GM19099 (cell line): Measurements from ENCODE around the gene AHDC1.
A peak's percentile ranks its signal among the peaks of the same experiment; 100 is the strongest.

Source experiments
- POLR2A ChIP-seq: IDR thresholded peaks from 3 replicates; pipeline ENCODE4 v1.6.1; 2011; ENCODE audit warnings: low read depth; ENCODE audit not compliant: insufficient read length; ENCODE audit errors: extremely low read depth

AHDC1 gene

DNA sequence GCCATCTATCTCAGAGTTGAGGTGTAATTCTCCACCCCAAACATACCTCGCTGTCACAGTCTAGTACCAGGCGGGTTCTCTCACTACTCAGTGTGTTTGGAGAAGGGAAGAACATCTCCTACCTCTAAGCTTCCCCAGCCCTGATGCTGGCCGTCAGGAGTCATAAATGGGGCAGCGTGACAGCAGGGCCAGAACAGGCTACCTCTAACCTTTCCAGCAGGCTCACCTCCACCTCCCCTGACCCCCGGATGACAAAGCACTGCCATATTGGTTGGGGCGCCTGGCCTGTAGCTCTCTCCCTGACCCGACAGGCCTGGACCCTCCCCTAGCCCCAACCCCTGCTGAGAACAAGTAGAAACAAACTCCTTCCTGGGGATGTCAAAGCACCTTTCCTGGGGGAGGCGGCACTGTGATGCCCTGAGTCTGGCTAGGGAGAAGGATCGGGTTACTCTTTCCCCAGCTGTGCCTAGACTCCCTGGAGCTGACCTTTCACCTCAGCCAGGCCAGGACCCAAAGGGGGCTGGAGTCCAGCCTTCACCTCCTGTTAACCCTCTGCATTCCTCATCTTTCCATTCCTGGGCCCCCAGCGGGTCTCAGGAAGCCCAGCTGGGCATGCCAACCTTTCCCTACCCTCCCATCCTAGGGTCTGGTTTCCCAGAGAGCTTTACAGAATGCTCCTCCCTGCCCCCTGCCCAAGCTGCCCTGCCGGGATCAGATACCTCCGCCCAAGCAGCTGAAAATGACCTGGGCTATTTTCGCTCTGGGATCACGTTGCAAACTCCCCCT, 34.2 kb downstream of the AHDC1 start:
- no peak for TF ChIP-seq POLR2A

DNA sequence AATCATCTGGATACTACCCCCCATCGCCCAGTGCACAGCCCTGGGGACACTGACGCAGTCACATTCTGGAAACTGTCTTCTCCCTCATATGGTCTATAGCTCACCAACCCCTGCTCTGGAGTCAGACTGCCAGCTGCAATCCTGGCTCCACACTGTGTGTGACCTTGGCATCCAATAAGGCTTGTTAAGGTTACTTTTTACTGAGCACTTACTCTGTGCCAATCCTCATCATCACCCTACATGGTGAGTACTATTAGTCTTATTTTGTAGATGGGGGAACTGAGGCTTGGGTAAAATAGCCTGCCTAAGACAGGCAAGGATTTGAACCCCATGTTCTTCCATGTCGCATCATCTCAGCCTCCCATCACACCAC, 34.9 kb downstream of the AHDC1 start:
- no peak for TF ChIP-seq POLR2A

DNA sequence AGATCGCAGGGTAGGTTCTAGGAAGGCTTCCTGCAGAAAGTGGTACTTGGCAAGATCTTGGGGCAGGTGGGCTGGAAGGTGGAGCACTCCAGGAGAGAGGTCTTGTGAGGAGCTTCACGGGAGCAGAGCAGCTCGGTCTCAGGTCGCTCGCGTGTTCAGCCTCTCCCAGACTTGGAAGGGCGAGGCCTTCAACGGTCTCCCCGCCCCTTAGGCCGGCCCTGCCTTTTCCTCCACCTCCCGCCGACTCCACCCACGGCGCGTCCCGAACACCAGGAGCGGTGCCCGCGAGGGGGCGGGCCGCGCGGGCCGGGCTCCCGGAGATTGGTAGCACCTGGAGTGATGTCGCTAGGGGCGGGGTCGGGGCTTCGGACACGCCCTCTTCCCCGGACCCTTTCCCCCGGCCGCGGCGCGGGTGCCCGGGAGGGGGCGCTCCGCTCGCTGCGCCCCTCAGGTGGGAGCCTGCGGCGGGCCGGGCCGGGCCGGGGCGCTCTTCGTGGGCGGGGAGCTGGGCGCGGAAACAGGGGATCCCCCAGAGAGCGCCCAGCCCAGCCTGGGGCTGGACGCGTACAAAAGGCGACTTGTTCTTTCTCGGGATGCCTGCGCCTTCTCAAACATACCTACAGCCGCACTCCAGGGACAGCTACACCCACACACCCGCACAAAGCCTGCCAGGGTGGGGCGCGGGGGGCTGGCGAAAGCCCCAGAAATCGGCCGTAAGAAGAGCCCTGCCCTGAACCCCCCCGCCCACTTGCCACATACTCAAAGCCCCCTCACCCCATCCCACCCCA, 35.5 kb downstream of the AHDC1 start:
- TF ChIP-seq POLR2A, result peak; percentile 24

DNA sequence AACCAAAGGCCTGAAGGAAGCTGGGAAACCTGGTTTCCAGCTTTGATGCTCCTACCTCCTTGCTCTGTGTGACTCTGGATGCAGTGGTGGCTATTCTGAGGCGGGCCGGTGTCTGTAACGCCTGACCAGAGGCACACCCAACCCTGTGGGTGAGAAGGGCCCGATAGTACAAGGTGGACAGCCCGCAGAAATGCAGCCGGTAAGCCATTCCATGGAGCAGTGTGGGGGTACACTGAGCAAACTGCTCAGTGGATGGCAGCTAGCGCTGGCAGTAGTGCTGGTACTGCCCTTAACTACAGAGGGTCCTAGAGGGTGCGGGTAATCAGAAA, 36.0 kb downstream of the AHDC1 start:
- no peak for TF ChIP-seq POLR2A

DNA sequence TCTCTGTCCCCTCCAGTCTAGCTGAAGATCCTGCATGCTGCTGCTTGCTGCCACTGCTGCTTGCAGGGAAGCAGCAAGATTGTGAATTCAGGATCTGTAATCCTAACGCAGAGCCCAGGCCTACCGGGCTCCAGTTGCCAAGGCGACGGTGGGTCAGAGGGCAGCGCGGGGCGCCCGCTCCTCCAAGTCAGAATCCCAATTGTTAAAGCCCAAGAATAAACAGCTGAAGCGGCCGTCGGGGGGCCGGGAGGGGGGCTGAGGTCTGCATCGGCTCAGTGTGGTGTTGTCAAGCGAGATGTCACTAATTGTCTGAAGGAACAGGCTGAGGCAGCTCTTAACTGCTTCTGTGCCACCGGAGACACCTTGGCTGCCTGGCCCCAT, 36.8 kb downstream of the AHDC1 start:
- no peak for TF ChIP-seq POLR2A

DNA sequence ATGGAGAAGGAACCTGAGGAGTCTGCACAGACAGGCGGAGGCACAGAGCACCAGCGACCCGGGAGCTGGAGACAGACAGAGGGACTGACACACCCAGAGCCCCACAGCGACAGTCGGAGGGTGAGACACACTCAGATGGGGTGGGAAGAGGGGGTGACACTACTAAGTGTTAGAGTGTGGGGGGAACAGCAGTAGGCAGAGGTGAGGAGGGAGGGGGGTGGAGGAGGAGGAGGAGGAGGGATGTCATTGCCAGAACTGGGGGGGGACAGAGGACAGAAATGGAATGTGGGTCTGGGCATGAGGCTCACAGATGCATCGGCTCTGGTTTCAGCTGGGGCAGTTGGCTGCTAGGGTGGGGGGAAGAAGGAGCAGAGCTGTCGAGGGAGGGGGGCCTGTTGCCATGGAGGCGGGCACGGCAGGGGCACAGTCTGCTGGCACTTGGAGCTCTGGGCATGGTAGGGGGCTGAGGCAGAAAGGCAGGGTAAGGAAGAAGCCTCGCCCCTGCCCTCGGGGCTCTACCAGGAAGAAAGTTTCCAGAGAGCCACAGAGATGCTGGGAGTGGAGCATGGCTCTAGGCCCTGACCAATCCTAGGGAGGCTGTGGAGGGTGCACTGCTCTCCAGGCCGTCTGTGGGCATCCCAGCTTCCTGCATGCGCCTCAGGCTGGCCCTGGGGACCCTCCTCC, 37.3 kb downstream of the AHDC1 start:
- TF ChIP-seq POLR2A, result no peak

DNA sequence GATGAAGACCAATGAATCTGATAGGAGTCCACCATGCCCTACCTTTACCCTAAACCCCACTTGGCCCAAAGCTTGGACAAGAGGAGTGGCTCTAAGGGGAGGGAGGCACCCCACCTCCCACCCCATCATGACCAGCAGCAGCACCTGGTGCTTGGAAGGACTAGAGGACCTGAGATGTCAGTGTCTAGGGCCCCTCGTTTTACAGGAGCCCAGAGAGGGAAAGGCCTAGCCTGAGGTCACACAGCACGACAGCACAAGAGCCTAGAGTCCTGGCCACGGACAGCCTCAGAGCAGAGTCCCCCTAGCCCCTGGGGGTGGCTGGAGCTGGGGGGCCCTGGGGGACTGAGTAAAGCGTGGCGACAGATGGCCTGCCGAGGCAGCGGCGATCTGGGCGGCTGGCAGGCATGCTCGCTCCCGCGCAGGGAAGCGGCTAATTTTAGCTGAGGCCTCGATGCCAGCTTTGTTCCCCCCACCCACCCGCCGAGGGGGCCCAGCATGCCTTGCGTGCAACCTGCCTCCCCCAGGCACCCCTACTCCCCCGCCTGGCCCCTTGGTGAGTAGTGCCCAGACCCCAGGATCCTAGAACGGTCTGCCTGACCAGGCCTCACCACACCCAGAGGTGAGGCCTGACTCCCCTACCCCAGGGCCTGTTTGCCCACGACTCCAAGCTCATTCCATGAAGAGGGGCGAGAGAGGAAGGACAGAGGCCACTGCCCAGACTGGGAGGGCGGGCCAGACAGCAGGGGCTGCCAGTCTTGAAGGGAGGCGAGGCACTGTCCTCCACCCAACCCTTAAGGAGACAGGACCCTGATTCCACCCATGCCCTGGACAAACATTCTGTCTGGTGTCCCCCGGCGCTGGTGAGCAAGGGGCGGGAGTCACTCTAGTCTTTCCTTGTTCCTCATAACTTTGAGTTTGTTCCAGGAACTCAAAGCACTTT, 39.0 kb downstream of the AHDC1 start:
- no peak for TF ChIP-seq POLR2A

DNA sequence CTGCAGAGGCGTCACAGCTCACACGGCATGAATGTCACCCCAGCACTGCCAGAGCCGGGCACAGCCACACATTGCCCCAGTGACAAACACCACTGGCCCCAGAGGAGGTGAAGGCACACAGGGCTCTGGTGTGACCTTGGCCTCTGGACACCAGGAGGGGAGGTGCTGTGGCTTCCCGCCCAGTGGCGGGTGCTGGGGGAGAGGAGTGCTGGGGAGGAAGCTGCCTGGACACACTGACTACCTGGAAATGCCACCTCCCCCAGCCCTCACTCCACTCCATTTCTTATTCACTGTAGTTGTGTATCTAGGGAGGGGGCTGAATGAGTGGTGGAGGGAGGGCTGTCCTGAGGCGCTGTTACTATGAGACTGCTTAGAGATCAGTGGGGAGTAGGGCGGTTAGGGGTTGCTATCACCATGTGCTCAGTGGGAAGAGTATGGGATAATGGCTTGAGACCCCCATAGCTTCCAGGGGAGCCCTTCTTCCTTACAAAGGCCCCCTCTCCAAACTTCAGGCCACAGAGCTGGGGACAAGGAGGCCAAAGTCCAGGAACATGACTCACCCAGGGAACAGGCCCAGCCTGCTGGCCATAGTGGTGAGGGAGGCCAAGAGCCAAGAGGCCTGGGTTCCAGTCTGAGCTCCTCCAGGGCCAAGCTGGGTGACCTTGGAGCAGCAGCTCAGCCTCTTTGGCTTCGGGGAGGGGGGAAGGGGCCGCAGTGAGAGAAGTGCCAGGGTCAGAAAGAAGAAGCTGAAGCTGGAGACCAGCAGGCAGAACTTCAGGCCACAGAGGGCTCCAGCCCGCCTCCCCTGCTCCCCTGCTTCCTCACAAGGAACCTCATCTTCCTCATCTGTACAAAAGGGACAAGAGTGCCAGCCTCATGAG, 40.1 kb downstream of the AHDC1 start:
- TF ChIP-seq POLR2A, result no peak

DNA sequence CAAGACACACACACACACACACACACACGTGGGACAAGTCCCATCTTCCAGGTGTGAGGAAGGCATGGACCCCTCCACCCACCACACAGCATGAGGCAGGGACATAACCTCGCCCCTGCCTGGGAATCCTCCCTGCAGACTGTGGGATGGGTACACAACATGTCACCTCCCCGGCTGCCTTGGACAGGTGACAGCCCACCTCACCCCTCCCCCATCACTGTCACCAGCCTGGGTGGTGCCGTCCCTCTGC, 40.7 kb downstream of the AHDC1 start:
- TF ChIP-seq POLR2A, result no peak

DNA sequence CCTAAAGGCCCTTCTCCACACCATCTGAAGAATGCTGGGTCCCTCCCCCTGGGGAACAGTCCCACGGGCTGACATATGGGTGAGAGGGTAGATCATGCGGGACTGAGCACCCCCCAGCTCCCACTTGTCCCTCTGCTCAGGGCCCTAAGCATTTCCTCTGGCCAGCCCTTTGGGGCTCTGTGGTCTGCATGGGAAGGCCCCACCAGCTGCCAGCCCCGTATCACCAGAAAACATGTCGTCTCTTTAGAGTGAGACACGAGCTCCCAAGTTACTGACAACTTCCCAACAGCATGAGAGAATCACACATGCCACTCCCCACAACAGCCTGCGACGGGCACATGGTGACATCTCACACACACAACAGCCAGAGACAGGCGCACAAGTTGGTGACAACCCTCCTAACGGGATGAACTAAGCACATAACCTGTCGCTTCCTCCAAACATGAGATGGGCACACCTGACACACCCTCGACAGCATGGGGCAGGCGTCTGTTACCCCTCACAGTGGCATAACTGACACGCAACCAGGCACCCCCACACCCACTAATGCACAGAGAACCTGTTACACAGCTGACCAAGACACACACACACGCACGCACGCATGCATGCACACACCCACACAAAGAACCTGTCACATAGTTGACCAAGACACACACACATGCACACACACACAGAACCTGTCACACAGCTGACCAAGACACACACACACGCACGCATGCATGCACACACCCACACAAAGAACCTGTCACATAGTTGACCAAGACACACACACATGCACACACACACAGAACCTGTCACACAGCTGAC, 41.2 kb downstream of the AHDC1 start:
- TF ChIP-seq POLR2A, result no peak

DNA sequence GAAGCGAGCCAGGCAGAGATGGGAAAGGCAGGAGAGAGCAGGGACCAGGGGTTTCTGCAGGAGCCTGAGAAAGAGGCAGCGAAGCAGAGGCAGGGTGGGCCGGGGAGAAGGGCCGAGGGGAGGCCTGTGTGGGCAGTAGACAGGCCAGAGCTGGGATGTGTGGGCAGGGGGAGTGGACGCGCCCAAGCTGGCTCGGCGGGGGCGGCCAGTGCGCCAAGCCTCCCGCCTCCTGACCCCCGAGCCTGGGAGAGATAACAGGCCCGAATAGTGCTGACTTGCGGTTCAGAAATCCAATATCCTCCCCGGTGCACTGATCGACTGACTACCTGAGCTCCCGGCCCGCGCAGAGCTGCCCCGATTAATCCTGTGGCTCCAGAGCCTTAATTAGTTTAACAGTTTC, 41.9 kb downstream of the AHDC1 start:
- TF ChIP-seq POLR2A, result no peak

DNA sequence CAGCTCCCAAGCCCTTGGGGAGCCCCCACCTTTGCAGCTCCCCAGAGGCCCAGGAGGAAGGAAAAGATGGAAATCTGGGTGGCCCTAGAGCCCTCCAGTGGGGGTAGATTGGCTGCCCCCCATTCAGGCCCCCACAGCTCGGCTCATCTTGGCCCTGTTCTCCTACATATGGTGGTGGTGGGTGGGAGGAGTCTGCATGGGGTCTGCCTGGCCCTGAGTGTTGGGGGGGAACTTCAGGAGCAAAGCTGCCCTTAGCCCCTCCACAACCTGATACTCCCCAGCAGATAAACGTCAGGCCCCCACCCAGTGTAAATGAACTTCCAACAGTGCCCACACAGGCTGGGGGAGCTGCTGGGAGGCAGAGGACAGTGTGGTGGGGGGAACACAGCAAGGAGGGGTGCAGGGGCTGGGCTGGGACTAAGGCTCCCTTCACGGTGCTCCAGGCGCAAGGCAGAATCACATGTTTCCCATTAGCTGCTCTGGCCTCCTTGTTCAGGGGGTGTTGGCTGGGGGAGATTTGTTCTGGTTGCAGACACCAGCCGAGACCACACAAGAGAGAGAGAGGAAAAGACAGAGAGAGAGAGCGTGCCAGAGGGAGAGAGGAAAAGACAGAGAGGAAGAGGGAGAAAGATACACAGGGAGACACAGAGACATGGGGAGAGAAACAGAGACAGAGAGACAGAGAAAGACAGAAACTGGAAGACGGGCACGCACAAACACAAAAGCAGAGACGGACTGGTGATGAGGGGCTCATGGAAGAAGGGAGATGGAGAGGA, 42.6 kb downstream of the AHDC1 start:
- no peak for TF ChIP-seq POLR2A

DNA sequence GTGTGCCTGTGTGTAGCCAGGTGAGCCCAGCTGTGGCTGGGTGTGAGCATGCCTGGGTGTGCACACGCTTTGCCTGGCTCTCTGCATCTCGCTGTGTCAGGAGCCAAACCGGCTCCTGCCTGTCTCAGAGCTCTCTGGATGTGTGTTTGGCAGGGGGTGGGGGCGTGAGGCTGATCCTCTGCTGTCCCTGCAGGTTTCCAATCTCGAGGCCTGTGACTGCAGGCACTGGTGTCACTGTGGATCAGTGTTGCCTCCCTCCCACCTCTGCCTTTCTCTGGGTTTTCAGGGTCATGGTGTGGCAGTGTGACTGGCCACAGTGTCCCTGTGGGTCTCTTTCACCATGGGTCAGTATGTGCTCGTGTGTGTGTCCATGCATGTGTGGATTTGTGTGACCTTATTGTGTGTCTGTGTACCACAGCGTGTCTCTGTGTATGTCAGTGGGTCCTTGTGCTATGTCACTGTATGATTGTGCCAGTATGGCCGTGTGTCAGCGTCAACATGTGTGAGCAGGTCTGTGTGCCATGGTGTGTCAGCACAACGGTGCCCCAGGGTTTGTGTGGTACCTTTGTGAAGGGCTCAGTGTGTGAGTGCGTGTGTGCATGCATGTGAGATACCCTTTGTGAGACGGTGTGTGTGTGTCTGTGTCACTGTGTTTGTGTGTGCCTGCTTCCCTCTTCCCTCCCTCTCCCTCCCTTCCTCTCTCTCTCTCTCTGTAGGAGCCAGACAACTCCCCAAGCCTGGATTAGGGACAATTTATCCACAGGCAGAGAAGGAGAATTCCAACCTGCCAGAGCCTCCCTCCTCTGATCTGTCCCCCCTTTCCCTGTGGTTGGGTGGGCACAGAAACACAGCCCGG, 43.4 kb downstream of the AHDC1 start:
- no peak for TF ChIP-seq POLR2A
